Astrocyte of the spinal cord (primary cell): ENCODE measurements around the gene TPRA1.

ENCODE experiments used
- DNase-seq: peaks from one replicate; pipeline ENCODE4 v3.0.0; 2011; ENCODE audit warnings: low read depth, low spot score
- H3K4me3 ChIP-seq: 2 replicates; pipeline ENCODE4 v1.5.1; 2011; ENCODE audit warnings: low read depth, mild to moderate bottlenecking, low read length, moderate library complexity
- in situ Hi-C: cut with HindIII; loops from 2 replicates; pipeline ENCODE4 v1.10.0; 2017; ENCODE audit warnings: low sequenced_read_pairs
- TF ChIP-seq, protein P1 (sequence below): IDR thresholded peaks from 2 replicates; pipeline ENCODE4 v1.5.1; 2012; ENCODE audit warnings: low read depth, mild to moderate bottlenecking, low read length, inconsistent platforms

The TPRA1 gene

DNA sequence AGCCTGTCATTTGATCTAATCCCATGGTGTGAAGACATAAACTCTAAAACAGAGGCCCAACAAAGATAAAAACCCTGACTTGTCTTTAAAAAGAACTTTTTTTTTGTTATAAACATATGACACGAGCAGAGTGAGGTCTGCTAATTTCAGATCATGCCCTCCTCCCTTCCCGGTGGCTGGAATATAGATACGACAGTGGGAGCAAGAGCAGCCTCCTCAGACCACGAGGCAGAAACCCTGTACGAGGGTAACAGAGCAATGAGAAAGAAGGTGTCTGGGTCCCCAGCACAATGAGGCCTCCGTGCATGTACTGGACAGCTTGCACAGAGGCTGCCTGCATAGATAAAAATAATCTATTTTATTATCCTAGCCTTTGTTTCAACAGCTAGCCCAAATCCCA lies 5.8 kb downstream of the TPRA1 start:
- DNase-seq, result no peak
- H3K4me3 ChIP-seq, result no peak overlapping the region
- TF ChIP-seq, protein P1, sequence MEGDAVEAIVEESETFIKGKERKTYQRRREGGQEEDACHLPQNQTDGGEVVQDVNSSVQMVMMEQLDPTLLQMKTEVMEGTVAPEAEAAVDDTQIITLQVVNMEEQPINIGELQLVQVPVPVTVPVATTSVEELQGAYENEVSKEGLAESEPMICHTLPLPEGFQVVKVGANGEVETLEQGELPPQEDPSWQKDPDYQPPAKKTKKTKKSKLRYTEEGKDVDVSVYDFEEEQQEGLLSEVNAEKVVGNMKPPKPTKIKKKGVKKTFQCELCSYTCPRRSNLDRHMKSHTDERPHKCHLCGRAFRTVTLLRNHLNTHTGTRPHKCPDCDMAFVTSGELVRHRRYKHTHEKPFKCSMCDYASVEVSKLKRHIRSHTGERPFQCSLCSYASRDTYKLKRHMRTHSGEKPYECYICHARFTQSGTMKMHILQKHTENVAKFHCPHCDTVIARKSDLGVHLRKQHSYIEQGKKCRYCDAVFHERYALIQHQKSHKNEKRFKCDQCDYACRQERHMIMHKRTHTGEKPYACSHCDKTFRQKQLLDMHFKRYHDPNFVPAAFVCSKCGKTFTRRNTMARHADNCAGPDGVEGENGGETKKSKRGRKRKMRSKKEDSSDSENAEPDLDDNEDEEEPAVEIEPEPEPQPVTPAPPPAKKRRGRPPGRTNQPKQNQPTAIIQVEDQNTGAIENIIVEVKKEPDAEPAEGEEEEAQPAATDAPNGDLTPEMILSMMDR, result no peak
- in situ Hi-C loops, result no loop called here

DNA sequence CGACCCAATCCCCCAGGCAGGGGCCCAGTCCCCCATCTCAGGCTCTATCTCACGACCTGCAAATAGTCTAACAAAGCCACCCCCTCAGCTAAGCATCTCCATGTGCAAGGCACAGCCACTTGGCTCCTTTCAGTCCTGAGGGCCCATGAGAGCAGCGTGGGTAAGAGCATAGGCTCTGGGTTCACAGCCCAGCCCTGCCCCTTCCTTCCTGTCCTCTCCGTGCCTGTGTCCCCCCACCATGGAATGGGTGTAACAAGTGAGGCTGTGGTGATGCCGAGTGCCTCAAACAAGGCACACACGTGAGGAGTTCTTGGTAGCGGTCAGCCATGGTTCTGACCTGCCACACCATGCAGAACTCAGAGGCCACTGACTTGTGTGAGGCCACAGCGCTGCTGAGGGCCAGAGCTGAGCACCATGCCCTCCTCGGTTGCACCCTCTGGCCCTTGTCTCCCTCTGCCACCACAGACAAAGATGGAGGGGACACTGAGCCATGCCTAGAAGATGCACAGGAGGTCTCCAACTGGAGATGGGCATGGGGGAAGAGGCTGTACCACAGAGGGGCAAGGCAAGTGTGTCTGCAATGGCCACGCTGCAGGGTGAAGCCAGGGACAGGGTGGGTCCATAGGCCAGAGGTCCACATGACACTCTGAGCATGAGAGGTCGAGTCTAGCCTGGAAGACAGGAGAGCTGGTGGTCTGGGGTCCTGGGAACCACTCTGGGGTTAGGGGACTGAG lies 10.0 kb downstream of the TPRA1 start:
- in situ Hi-C loops, result no loop called here
- TF ChIP-seq, protein P1, result no peak
- no peak overlapping the region for H3K4me3 ChIP-seq
- DNase-seq, result no peak

DNA sequence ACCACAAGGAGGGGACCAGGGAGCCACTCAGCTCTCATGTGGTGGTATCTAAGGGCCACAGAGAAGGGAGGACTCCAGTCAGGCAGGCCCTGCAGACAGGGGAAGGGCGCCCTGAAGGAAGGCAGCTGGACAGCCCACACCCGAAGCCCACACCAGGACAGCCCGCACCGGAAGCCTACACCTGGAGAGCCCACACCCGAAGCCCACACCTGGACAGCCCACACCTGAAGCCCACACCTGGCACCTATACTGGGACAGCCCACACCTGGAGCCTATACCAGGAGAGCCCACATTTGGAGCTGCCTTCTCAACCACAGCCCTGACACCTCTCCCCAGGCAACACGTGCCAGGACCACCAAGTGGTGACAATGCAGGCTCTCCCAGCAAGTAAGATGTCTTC lies 11.7 kb downstream of the TPRA1 start:
- TF ChIP-seq, protein P1, result no peak
- H3K4me3 ChIP-seq, result no peak overlapping the region
- in situ Hi-C loops, result no loop called here
- no peak for DNase-seq

DNA sequence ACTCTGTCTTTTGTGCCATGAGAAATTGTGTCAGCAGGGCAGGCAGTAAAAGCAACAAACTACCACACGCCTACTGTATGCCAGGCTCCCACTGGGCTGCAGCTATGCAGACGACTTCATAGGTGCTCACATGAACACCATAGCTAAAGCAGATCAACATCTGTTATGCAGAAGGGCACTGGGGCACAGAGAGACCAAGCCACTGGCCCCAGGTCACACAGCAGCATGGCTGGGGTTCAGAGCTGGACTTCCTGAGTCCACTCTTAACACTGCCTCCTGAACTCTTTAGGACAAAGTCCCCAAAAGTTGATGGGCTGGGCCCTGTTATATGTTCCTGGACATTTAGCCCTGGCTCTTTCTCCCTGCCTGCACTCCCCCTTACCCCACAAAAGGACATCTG lies 12.4 kb downstream of the TPRA1 start:
- TF ChIP-seq, protein P1, result no peak
- no peak overlapping the region for H3K4me3 ChIP-seq
- no peak for DNase-seq
- in situ Hi-C loops, result no loop called here

DNA sequence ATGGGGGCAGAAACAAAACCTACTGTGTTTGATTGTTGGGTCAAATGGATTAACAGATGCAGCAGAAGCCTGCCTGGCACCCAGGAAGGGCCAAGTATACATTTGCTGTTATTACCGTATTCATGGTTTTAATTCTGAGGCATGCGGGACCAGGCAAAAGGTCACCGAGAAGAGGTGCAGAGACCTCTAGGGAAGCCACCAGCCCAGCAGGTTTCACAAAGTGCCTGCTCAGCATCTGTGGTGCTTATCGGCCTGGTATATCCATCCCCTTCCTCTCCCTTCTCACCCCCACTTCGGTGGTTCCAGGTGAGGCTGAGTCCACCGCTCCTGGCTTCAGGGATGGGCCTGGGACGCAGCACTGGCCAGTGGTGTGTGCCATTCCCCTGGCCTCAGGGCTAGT lies 13.1 kb downstream of the TPRA1 start:
- TF ChIP-seq, protein P1, result no peak
- in situ Hi-C loops, result no loop called here
- DNase-seq, result no peak
- no peak overlapping the region for H3K4me3 ChIP-seq

DNA sequence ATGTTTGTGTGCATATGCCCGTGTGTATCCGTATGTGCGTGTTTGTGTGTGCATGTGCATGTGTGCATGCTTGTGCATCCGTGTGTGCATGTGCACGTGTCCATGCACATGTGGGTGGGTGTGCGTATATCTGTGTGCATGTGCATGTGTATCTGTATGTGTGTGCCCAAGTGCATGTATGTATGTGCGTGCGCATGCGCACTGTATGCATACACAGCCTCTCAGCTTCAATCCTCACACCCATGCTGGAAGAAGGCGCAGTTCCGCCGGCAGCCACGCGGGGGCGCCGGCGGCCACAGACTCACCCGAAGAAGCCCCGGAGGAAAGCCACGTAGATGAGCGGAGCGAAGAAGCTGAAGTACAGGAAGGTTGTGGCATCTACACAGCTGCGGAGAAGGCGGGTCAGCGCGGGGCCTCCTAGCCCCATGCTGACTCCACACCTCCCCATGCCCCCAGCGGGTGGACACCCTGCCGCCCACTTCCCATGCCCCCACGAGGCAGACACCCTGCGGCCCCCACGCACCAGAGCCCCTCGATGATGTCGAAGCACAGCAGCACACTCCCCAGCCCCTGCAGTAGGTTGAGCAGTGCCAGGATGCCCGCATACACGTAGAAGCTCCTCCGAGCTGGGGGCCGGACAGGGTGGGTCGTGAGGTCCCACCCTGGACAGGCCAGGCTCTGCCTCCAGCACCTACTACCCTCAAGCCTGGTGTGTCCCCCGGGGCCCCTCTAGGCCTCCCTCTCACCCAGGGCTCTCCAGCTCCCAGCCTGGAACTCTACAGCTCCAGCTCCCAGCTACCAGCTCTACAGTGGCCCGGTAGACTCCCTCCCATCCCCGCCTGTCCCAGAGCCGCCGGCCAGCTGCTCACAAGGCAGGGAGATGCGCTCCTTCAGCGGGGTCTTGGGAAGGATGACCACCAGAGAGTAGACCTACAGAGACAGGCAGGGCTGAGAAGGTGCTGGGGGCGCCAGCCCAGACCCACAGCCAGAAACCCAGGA lies 15.4 kb downstream of the TPRA1 start:
- no peak overlapping the region for H3K4me3 ChIP-seq
- in situ Hi-C loops, result no loop called here
- TF ChIP-seq, protein P1, result peak; percentile 100
- peak; percentile 92 for DNase-seq
